ENCODE data around the gene PCGF2. TPM values are rescaled to one million over a fixed set of nuclear protein-coding genes. Genes with fewer than 3 reads are reported as not detected.
A peak's percentile ranks its signal among the peaks of the same experiment; 100 is the strongest.

Gene PCGF2
- total and polyA plus RNA-seq, 2 donors = 8.2 to 26.5 TPM

DNA sequence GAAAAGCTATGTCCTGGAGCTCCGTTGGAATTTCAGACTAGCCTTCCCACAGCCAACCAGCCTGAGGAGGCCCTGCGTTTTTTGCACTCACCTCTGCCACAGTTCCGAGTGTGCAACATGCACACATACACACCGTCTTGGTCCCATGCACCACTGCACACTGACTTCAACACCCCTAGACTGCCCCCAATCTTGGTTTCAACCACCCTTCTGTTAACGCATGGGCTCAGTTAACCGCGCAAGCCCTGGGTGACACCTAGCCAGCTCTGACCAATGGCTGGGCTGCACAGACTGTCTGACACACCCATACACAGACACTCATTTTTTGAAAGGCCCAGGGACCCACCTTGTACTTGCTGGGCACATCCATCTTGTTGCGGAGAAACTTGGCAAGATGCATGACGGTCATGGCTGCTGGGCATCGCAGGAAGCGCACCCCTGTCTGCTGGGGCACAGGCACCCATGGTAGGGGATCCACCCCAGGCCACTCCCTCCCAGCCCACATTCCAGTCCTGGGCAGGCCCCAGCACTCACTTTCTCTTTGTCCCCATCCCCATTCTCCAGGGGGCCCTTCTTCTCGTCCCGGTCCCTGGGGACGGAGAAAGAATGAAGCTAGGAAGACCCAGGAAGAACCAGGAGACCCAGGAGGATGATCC lies 10.0 kb downstream of the PCGF2 start:
- no peaks in the 10 kb centered on the region for H3K36me3 ChIP-seq (ENCODE audit: insufficient read depth)
- H3K4me3 ChIP-seq (ENCODE audit: low read depth, low read length) = no peak overlapping the region
- H3K27ac ChIP-seq (ENCODE audit: low read depth) = no peak overlapping the region
- DNase-seq (ENCODE audit: extremely low spot score) = no peak
- WGBS = 89% methylated on average over 14 of the region's 14 CpGs
- H3K4me1 ChIP-seq (ENCODE audit: insufficient read depth) = no peaks in the 10 kb centered on the region

DNA sequence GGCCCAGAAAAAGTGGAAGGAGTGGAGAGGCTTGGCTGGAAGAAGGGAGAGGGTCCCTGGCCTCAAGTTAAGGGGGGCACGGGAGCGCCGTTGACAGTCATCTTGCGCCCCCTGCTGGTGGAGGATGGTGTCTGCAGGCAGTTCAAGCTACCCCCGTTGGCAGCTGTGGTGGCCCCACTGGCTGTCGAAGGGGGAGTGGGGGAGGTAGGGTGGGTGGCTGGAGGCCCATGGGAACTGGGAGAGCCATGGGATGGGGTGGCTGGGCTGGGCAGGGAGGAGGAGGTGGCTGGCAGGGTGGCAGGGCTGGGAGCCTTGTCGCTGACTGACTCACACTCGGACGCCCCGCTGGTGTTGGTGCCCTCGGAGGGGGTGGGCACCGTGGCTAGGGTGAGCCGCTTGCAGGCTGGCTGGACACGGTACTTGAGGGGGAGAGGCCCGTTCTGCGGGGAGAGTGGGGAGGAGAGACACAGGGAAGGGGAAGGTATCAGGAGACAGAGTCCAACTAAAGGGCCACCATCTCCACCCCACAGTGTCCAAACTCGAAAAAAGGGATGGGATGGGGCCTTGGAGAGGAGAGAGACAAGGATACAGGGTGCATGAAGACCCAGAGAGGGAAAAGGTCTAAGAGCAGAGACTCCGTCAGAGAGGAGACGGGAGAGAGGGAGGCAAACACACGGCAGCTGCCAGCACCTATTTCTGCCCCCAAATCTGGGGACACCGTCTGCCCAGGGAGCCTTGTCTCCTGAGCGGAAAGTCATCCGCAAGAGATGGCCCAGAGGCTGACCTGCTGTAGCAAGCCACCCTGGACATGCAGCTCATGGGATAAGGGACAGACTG lies 12.8 kb downstream of the PCGF2 start:
- Histone ChIP-seq H3K4me1 (ENCODE audit: insufficient read depth) (no peaks in the 10 kb centered on the region), H3K36me3 (ENCODE audit: insufficient read depth) (no peaks in the 10 kb centered on the region), H3K4me3 (ENCODE audit: low read depth, low read length) (no peak overlapping the region), H3K27ac (ENCODE audit: low read depth) (no peak overlapping the region)
- no peak for DNase-seq (ENCODE audit: extremely low spot score)
- WGBS = 48% methylated on average over 23 of the region's 23 CpGs

DNA sequence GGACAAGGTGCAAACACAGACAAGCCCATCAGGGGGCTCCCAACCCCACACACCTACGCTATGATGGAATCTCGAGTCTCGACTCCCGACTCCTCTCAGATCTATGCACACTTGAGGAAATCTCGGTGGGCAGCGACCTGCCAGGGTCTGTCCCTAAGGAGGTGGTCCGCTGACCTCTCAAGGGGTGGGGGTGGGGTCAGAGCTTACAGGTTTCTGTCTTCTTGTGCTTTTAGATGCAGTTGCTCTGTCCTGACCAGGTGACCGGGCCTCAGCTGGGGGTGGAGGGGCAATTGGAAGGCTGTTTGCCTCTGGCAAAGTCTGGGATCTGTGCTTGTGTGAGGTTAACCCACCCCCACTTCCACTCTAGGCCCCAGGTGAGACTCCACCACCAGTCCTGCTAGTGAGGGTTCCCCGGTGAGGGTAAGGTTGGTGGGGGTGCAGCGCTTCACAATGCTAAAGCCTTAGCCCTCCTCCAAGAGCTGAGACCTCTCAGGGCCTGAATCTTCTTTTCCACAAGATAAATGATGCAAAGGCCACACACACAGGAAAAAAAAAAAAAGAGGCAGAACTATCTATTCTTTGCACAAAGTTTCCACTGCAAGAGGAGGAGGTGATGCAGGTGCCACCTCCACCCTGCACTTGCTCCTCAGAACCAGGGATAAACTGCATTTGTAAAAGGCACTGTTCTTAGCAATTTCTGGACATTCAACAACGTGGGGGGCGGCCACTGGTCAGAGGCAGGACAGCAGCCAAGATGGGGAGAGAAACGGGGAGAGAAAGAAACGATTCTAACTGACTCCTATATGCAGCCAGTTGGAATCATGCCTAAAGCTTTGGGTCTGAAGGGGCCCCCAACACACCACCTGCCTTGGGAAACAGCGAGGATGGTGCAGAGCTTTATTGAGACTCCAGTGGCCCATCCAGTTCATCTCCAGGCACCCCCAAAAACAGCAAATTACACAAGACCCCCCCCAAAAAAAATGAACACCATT lies 13.9 kb downstream of the PCGF2 start:
- no peak overlapping the region for H3K4me3 ChIP-seq (ENCODE audit: low read depth, low read length)
- H3K36me3 ChIP-seq (ENCODE audit: insufficient read depth) = no peaks in the 10 kb centered on the region
- no peak overlapping the region for H3K27ac ChIP-seq (ENCODE audit: low read depth)
- 60% methylated on average over 15 of the region's 15 CpGs for WGBS
- H3K4me1 ChIP-seq (ENCODE audit: insufficient read depth) = no peaks in the 10 kb centered on the region
- no peak for DNase-seq (ENCODE audit: extremely low spot score)

DNA sequence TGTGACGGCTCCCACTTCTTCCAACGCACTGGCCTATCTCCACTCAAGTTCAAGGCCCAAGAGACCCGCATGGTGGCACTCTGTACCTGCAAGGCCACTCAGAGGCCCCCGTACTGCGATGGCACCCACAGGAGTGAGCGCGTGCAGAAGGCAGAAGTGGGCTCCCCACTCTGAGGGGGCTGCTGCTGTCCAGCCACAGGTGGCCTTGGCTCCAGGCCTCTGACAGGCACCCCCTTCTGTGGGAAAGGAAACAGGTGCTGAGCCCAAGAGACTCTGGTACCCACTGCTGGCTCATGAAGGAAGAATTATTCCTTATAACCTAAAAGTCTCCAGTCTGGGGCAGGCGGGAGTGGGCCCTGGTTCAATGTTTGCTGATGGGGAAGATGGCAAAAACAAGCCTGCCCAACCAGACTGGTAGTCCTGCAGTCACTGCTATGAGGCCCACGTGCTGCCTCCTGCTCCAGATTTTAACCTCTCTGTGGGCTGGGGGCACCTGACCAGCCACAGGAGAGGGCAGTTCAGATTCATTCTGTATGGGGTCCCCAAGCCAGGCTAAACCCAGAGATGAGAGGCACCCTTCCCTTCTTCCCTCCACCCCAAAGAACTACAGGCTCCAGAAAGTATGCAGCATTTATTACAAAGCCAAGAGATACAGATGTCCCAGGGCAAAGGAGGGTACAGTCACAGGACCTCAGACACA lies 14.7 kb downstream of the PCGF2 start:
- Histone ChIP-seq H3K27ac (ENCODE audit: low read depth) (no peak overlapping the region), H3K36me3 (ENCODE audit: insufficient read depth) (no peaks in the 10 kb centered on the region)

DNA sequence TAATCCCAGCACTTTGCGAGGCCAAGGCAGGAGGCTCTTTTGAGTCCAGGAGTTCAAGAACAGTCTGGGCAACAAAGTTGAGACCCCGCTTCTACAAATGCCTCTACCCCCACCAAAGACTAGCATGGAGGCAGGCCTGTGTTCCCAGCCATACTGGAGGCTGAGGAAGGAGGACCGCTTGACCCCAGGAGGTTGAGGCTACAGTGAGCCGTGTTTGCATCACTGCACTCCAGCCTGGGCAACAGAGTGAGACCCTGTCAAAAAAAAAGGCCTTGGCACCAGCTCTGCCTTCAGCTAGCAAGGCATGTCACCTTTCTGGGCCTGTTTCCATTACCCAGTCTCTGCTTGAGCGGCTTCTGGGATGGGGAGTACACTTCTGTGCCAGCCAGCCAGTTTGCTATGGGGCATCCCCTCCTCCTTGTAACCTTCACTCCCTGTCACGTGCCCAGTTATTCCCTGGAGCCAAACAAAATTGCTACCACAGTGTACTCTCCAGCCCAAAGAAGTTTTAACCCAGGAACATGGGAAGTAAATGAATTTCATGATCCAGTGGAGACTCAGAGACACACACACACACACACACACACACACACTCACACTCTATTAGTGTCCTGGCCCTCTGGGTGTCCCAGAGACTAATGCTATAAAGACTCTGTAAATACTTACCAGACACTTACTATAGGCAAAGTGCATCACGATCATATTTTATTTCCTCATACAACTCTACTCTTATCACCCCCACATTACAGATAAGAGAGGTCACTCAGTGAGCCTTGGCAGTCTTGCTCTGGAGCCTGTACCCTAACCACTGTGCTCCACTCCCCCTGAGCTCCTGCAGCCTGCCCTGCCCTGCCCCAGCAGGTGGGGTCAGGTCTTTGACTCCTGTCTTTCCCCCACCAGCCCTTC lies 15.5 kb downstream of the PCGF2 start:
- DNase-seq (ENCODE audit: extremely low spot score) = no peak

More for the DNA sequence above, 14.7 kb downstream of the PCGF2 start:
- Histone ChIP-seq H3K4me3 (ENCODE audit: low read depth, low read length) (no peak overlapping the region), H3K4me1 (ENCODE audit: insufficient read depth) (no peaks in the 10 kb centered on the region)
- 80% methylated on average over 9 of the region's 9 CpGs for WGBS
- no peak for DNase-seq (ENCODE audit: extremely low spot score)

DNA sequence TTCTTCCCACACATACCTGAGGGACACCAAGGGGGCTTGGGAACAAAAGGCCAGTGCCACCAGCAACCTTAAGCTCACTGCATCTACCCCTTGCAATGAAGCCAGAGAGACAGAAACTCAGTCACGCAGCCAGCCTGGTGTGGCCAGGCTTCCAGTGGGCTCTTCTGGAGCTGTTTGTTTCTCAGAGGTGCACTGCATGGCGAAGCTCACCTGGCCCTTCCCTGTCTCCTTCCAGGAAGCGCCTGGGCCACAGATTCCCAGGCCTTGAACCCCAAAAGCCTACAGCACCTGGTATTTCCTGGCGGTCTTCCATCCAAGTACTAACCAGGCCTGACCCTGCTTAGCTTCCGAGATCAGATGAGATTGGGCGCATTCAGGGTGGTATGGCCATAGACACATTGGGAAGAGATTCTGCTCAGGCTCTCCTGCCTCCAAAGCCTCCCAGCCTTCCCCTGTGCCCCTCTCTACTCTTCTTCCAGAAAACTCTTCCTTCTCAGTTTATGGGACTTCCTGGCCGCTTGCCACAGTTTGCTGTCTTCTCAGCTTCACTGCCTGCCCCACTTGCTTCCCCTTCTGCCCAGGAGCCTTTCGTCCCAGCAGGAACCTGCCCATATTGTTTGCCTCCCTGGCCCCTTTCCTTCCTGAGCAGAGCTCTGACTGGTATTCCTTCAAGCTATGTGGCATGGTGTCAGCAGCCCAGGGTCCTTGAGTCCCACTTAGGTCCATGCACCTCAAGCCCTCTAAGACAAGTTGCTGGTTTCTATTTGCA lies 16.4 kb downstream of the PCGF2 start:
- no peaks in the 10 kb centered on the region for H3K4me1 ChIP-seq (ENCODE audit: insufficient read depth)
- H3K27ac ChIP-seq (ENCODE audit: low read depth) = peak overlapping the region; percentile 31
- H3K36me3 ChIP-seq (ENCODE audit: insufficient read depth) = no peaks in the 10 kb centered on the region
- WGBS = 73% methylated on average over 8 of the region's 8 CpGs
- no peak overlapping the region for H3K4me3 ChIP-seq (ENCODE audit: low read depth, low read length)
- no peak for DNase-seq (ENCODE audit: extremely low spot score)

More for the DNA sequence above, 15.5 kb downstream of the PCGF2 start:
- no peaks in the 10 kb centered on the region for H3K4me1 ChIP-seq (ENCODE audit: insufficient read depth)
- H3K4me3 ChIP-seq (ENCODE audit: low read depth, low read length) = no peak overlapping the region
- H3K27ac ChIP-seq (ENCODE audit: low read depth) = no peak overlapping the region
- WGBS = 71% methylated on average over 7 of the region's 7 CpGs
- no peaks in the 10 kb centered on the region for H3K36me3 ChIP-seq (ENCODE audit: insufficient read depth)

DNA sequence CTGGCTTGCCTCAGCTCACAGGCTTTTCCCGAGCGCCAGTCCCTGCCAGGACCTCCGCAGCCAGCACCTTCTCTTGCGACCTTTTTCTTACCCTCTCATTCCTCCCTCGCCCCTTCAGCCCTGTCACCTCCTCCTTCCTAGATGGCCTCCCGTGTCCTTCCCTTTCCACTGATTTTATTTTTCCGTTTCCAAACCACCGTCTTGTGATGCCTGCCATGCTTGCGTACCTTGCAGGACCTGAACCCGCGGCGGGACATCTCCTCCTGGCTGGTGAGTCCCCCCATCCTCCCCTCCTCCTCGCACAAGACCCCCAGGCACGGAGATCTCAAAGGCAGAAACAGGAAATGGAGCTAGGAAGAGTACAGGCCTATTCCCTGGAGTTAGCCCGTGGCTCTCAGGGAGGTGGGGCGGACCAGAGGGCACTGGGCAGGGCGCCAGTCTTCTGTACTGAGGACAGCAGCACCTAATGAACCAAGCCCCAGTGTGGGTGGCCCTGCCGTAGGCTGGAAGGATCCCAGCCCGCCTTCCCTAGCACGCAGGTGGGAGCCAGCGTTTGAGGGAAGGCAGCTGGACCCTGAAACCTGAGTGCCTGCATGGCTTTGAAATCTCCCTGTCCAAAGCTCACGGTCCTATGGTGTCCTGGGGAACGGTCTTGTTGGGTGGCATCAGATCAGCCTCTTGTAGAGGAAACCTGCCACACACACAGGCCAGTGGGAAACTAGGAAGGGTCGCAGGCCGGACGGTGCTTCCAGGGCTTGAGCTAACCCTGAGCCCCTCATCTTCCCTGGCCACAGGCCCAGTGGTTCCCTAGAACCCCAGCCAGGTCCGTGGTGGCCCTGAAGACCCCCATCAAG lies 17.4 kb downstream of the PCGF2 start:
- Histone ChIP-seq H3K36me3 (ENCODE audit: insufficient read depth) (no peaks in the 10 kb centered on the region), H3K4me3 (ENCODE audit: low read depth, low read length) (peak overlapping the region; percentile 62), H3K4me1 (ENCODE audit: insufficient read depth) (no peaks in the 10 kb centered on the region), H3K27ac (ENCODE audit: low read depth) (peak overlapping the region; percentile 93)
- no peak for DNase-seq (ENCODE audit: extremely low spot score)
- 14% methylated on average over 27 of the region's 27 CpGs for WGBS

DNA sequence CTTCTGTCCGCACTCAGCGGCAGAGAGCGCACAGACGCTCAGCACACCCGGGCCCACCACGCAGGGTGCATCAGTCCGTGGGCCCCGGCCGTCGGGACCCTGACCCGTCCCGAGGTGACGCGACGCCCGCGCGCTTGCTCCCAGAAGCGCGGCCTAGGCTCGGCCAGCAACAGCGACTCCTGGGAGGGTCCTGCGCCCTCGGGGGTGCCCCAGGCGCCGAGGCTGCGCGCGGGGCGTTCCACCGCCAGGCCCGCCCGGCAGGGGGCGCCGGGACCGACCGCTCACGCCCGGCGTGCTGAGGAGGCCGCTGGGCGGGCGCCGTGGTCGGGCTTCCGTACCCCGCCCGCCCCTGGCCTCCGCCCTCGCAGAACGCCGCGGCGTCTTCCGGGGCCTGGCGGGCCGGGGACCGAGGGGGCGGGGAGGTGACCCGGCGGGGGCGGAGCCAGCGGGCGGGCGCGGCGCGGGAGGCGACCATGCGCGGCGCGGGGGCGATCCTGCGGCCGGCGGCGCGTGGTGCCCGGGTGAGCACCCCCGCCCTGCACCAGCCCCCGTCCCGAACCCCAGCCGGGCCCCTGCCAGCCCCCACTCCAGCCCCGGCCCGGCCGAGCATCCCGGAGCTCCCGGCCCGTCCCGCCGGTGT lies 18.1 kb downstream of the PCGF2 start, which contains the start of gene CISD3:
TSS of gene CISD3 (plus strand) at position 456 of the 640 bp plus-strand sequence. CDS start at position 474, 18 bp downstream.
- WGBS = under 1% methylated on average over 89 of the region's 92 CpGs
- peak within 1 kb of the TSS; percentile 93 for H3K27ac ChIP-seq (ENCODE audit: low read depth)
- peak within 1 kb of the TSS; percentile 62 for H3K4me3 ChIP-seq (ENCODE audit: low read depth, low read length)
- no peak for DNase-seq (ENCODE audit: extremely low spot score)
- H3K4me1 ChIP-seq (ENCODE audit: insufficient read depth) = no peaks in the 10 kb centered on the region
- H3K36me3 ChIP-seq (ENCODE audit: insufficient read depth) = no peaks in the 10 kb centered on the region

DNA sequence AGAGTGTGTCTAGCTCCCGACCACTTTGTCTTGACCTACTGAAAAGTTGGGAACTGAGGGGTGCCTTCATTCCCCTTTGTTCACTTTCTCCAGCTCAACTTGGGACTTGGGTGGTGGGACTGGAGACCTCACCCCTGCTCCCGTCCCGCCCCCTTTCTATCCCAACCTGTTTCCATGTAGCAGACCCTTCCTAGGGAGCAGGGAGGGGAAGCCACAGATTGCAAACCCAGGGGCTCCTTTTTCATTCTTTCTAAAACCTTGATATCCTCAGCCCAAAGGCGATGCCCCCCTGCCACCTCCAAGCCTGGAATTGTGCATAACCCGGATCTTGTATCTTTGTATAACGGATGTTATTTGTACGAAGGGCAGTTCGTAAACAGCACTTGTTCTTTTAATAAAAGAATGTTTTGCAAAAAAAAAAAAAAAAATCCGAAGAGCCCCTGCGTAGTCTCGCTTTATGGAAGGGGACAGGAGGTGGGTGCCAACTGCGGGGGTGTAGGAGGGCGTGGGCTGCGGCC lies 18.7 kb downstream of the PCGF2 start:
- 20% methylated on average over 14 of the region's 14 CpGs for WGBS
- DNase-seq (ENCODE audit: extremely low spot score) = no peak

DNA sequence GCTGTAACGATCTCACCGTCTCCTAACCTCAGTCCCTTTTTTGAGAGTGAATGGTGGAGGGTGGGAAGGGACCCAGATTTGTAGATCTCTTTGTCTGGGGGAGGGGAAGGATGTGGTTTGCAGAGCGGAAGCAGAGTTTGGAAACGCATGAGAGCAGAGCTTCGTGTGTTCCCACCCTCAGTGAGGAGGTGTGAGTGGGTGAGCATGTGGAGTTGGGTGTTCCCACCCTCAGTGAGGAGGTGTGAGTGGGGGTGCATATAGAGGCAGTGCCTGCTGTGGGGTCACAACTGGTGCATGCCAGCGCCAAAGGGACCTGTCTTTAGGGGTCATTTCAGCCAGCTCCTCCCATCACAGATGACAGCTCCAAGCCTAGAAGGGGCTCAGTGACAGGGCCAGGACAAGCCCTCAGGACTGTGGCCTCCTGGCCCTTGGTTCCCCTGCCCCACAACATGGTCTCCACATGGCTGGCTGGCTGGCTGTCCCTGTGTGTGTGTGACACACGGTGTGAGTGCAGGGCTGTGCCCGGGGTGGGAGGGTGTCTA lies 19.8 kb downstream of the PCGF2 start:
- Histone ChIP-seq H3K36me3 (ENCODE audit: insufficient read depth) (no peaks in the 10 kb centered on the region), H3K4me1 (ENCODE audit: insufficient read depth) (no peaks in the 10 kb centered on the region), H3K4me3 (ENCODE audit: low read depth, low read length) (no peak overlapping the region), H3K27ac (ENCODE audit: low read depth) (no peak overlapping the region)
- 78% methylated on average over 8 of the region's 8 CpGs for WGBS
- no peak for DNase-seq (ENCODE audit: extremely low spot score)

More for the DNA sequence above, 18.7 kb downstream of the PCGF2 start:
- Histone ChIP-seq H3K4me1 (ENCODE audit: insufficient read depth) (no peaks in the 10 kb centered on the region), H3K27ac (ENCODE audit: low read depth) (peak overlapping the region; percentile 89), H3K36me3 (ENCODE audit: insufficient read depth) (no peaks in the 10 kb centered on the region), H3K4me3 (ENCODE audit: low read depth, low read length) (peak overlapping the region; percentile 62)
